GM10266 (cell line): Measurements from ENCODE around the gene PHOX2B.

Source experiments
- DNase-seq: peaks from one replicate; pipeline ENCODE4 v3.0.0; 2012; ENCODE audit errors: extremely low spot score
- TF ChIP-seq, protein P1 (sequence below): IDR thresholded peaks from 2 replicates; pipeline ENCODE4 v1.5.1; 2012; ENCODE audit warnings: mild to moderate bottlenecking, low read depth; ENCODE audit not compliant: control insufficient read depth, insufficient read depth; ENCODE audit errors: missing control alignments

PHOX2B gene

DNA sequence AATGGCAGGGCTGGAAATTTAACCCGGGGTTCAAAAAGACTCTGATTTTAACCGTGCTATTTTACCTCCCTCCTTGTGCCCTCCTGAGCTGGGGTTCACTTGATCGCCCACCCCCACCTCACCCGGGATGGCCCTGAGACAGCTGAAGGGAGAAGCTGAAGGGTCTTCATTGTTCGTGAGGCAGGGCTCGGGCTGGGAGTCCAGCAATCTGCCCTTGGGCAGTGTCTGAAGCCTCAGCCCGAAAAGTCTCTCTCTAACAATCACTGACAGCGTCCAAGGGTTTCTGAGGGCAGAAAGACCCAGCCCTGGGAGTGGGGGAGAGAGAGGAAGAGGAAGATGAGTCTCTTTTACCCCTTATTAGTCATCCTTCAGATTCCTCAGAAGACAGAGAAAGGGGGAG lies 39.4 kb upstream of the PHOX2B start:
- TF ChIP-seq, protein P1, sequence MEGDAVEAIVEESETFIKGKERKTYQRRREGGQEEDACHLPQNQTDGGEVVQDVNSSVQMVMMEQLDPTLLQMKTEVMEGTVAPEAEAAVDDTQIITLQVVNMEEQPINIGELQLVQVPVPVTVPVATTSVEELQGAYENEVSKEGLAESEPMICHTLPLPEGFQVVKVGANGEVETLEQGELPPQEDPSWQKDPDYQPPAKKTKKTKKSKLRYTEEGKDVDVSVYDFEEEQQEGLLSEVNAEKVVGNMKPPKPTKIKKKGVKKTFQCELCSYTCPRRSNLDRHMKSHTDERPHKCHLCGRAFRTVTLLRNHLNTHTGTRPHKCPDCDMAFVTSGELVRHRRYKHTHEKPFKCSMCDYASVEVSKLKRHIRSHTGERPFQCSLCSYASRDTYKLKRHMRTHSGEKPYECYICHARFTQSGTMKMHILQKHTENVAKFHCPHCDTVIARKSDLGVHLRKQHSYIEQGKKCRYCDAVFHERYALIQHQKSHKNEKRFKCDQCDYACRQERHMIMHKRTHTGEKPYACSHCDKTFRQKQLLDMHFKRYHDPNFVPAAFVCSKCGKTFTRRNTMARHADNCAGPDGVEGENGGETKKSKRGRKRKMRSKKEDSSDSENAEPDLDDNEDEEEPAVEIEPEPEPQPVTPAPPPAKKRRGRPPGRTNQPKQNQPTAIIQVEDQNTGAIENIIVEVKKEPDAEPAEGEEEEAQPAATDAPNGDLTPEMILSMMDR = no peak
- DNase-seq = no peak

DNA sequence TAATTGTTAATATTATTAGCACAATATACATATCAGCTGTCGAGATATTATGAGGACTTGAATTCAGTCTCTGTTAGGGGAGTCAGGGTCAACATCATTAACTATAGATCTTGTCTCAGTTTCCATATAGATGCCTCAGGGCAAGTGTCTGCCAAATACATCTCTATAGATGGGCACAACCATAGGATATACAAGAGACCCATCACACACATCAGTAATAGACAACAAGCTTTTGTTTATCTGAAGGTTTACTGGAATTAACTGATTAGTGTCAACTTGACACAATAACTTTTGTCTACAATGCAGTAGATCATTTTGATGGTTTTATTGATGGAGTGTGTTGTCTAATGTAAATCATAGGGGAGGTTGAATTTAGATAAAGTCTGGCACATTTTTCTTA lies 37.1 kb upstream of the PHOX2B start:
- DNase-seq = no peak
- TF ChIP-seq, protein P1 = no peak

DNA sequence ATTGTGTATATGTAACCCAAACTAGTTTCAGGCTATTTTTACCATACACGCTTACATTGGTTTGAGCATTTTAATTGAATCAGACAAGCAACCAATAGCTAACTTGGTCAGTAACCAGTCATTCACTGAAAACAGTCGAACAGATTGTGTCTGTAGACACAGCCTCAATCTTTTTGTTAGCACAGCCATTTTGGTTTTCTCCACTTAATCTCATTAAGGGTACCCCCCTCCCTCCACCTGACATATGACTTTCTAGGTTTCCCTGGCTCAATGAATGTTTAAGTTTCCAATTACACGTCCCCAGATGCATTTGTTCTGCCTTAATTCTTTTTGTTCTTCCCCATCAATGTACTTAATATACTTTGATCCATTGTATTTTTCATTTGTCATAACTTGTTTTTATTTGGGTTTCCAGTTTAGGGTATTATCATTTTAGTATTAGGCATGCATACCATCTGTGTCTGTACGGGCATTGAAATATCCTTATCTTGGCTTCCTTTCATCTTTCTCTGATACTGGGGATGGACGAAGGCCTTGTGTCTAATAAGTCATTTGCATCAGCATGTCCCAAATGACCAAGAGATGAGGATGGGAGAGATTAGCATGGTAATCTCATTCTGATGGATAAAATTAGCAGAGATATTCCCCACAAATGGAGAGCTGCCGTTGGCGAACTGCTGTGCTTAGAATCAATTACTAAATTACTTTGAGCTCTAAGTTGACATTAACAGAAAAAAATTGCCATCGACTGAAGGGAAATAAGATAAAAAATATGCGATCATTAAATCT lies 35.9 kb upstream of the PHOX2B start:
- no peak for DNase-seq

DNA sequence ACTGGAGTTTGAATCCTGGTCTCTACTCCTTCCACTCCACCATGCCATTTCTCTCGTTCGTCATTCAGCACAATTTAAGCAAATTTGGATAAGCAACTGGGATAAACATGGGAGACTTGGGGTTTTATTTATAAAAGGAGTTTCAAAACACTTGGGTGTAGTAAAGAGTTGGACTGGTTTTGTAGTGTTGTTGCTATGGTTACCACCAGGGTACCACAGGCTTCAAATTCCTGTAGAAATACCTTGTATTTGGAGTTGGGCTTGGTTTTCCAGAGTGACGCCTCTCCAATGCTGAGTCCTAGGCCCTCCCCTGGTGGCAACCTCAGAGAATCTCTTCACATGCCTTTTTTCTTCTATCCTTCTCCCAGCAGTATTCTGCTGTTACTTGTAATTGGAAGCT lies 27.9 kb upstream of the PHOX2B start:
- DNase-seq = no peak
- TF ChIP-seq, protein P1 = no peak

More for the DNA sequence above, 35.9 kb upstream of the PHOX2B start:
- TF ChIP-seq, protein P1 = no peak

DNA sequence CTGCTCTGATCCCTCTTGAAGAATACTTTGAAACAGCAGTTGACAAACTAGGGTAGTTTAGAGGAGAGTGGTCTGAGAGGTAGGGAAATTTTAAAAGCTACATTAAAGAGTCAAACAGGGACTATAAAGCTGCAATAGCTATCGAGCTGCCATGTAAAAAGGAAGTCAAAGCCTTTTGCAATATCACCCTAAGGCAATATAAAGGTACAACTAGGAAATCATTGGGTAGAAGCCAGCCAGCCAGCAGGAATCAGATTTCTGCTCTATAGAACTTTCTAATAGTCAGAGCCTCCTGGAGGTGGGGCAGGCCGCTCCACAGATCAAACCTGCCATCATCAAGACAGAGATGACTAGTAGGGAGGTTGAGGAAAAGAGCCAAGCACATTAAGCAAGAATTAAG lies 15.2 kb upstream of the PHOX2B start:
- TF ChIP-seq, protein P1 = no peak
- no peak for DNase-seq

DNA sequence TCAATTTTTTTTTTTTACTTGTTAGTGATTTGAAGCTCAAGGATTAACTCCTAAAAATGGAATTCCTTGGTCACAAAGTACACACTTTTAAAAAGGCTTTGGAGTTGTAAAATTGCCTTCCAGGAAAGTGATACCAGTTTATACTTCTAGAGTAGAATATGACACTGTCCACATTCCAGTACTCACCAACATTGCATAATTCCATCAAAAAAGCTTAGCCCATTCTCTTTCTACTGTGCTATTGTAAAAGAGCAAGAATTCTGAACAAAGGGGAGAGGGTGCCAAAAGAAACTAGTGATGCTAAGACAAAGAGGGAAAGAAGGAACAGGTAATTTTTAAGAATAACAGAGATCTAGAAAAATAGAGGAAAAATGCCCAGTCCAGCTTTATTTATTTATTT lies 10.4 kb upstream of the PHOX2B start:
- no peak for DNase-seq
- TF ChIP-seq, protein P1 = no peak

DNA sequence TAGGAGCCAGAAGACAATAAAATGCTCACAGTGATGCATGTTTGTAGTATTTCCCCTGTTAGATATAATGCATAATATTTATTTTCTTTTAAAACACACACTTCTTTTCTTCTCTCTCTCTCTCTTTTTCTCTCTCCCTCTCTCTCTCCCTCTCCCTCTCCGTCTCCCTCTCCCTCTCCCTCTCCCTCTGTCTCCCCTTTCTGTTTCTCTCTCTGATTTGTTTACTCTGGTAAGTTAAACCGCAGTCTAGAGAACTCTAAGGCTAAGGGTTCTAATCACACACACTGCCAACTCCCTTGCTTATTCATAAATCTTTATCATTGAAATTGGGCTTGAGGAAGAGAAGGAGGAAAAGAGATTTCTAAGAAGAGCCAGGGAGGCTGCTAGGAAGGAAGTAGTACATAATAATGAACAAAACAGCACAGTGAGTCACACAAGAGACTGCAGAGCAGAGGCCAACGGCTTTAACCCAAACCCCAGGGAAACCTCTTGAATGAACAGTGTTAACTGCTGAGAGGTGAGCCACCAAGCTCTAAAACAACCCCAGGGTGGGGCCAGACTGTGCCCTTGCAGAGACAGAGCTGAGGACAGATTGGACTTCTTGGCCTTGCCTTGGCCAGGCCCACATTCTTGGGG lies 9.1 kb upstream of the PHOX2B start:
- TF ChIP-seq, protein P1 = no peak
- no peak for DNase-seq
